ENCODE measurements around the gene BEST2. TPM values are rescaled to one million over a fixed set of nuclear protein-coding genes. Genes with fewer than 3 reads are reported as not detected.

The BEST2 gene
- total RNA-seq, 2 donors from 2014 or later = not detected

DNA sequence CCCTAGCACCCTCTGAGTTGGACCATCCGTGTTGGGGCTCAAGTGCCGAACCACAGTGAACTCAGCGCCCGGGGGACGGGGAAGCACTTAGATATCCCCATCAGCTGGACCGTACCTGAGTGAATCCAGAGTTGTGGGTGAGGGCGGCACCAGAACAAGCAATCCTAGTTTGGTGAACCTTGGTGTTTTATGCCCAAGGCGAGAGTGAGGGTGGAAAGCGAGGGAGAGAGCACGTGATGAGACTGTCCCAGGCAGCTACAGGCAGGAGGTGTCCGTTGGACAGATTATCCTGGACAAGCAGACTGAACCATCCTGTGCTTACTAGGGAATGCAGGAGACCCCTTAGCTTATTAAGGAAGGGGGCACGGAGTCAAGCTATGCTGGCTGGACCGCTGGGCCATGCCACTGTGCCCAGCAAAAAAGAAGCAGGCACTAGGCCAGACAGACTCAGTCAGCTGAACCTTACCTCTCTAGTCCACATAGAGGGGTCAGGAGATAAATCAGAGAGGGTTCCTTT lies 13.7 kb upstream of the BEST2 start:
- Mint-ChIP-seq H3K36me3 (ENCODE audit: insufficient read depth in 2 of 2) (peaks cover 7 to 10% of the 10 kb centered on the region in 2 donors), H3K9me3 (no peaks in the 10 kb centered on the region), H3K27me3 (ENCODE audit: low read depth) (no peaks in the 10 kb centered on the region), H3K4me1 (ENCODE audit: low read depth) (peaks cover 39% of the 10 kb centered on the region), H3K4me3 (peak overlapping the region; percentile 77 to 100), H3K27ac (peak overlapping the region; percentile 94)
- ATAC-seq (replicated peaks in 1 of 2) = no peak
- no peak for DNase-seq

DNA sequence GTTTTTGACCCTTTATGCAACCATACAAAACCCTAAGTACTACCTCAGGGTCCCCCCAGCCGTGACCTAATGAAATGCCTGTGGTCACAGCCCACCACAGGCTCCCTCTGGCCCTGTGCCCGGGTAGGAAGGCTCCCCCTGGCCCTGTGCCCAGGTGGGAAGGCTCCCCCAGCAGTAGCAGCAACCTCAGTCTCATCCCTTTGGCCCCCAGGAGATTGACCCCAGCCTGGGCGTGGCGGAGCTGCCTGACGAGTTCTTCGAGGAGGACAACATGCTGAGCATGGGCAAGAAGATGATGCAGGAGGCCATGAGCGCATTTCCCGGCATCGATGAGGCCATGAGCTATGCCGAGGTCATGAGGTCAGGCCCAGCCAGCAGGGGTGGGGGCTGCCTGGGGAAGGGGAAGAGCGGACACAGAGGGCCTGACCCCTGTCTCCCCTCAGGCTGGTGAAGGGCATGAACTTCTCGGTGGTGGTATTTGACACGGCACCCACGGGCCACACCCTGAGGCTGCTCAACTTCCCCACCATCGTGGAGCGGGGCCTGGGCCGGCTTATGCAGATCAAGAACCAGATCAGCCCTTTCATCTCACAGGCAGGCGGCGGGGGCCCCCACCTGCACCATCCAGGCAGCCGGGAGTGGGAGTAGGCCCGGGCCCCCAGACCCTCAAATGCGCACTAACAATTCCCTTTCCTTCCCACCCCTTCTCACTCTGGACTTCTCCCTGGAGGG lies 6.3 kb upstream of the BEST2 start:
- H3K4me3 Mint-ChIP-seq = no peak overlapping the region
- H3K27me3 Mint-ChIP-seq (ENCODE audit: low read depth) = peaks cover 9% of the 10 kb centered on the region
- peaks cover 11 to 20% of the 10 kb centered on the region in 2 donors for H3K36me3 Mint-ChIP-seq (ENCODE audit: insufficient read depth in 2 of 2)
- DNase-seq (no peak), ATAC-seq (replicated peaks in 1 of 2) (no peak)
- H3K4me1 Mint-ChIP-seq (ENCODE audit: low read depth) = peaks cover 5% of the 10 kb centered on the region
- H3K27ac Mint-ChIP-seq = no peak overlapping the region
- peaks cover 4% of the 10 kb centered on the region in 2 donors for H3K9me3 Mint-ChIP-seq

DNA sequence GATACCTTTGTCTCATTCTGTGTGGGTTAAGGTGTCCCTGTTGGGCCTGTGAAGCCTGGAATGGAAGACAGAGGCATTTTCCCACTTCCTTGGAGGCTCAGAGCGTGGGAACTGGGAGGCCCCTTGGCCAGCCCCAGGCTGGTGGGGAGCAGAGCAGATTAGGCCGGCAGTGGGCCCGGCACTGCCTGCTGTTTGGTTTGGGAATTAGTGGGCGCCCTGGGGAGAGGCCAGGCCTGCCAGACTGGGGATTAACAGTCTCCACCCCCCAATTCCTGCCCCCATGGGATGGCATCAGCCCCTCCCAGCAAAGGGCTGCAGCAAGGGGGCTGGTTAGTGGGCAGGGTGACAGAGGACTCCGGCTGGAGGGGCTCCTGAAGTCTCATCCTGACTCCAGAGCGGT lies 3.1 kb upstream of the BEST2 start:
- H3K27me3 Mint-ChIP-seq (ENCODE audit: low read depth) = peaks cover 29% of the 10 kb centered on the region
- peaks cover 4% of the 10 kb centered on the region in 2 donors for H3K9me3 Mint-ChIP-seq
- H3K36me3 Mint-ChIP-seq (ENCODE audit: insufficient read depth in 2 of 2) = peaks cover 9 to 17% of the 10 kb centered on the region in 2 donors
- peaks cover 5% of the 10 kb centered on the region for H3K4me1 Mint-ChIP-seq (ENCODE audit: low read depth)
- DNase-seq = no peak
- H3K27ac Mint-ChIP-seq = no peak overlapping the region
- no peak for ATAC-seq (replicated peaks in 1 of 2)
- no peak overlapping the region for H3K4me3 Mint-ChIP-seq

DNA sequence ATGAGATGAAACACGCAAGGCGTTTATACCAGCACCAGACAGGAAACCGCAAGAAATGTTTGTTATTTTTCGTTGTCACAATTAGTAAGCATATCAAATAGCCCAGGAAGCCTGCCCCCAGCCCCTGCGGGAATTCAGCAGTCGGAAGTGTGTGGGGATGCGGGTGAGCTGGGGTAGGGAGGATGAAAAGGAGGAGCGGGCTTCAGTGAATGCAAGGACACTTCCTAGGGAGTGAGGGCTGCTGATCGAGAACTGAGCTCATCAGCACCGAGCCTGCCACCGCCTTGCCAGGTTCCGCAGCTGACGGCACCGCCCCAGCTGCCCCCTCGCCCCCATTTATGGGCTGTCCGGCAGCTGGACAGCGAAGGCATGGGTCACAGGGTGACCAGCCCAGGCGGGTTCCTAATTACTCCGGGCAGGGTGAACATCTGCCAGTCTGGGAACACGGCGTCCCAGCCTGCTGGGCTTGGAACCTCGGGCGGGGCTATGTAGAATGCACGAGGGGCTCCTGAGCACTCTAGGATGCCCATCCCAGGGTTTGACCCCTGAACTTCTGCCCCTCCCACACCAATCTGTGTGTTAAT lies 1.6 kb upstream of the BEST2 start:
- H3K4me3 Mint-ChIP-seq = no peak overlapping the region
- H3K36me3 Mint-ChIP-seq (ENCODE audit: insufficient read depth in 2 of 2) = peaks cover 9 to 17% of the 10 kb centered on the region in 2 donors
- DNase-seq (no peak), ATAC-seq (replicated peaks in 1 of 2) (no peak)
- peaks cover 4% of the 10 kb centered on the region in 2 donors for H3K9me3 Mint-ChIP-seq
- peaks cover 5% of the 10 kb centered on the region for H3K4me1 Mint-ChIP-seq (ENCODE audit: low read depth)
- peaks cover 30% of the 10 kb centered on the region for H3K27me3 Mint-ChIP-seq (ENCODE audit: low read depth)
- no peak overlapping the region for H3K27ac Mint-ChIP-seq

DNA sequence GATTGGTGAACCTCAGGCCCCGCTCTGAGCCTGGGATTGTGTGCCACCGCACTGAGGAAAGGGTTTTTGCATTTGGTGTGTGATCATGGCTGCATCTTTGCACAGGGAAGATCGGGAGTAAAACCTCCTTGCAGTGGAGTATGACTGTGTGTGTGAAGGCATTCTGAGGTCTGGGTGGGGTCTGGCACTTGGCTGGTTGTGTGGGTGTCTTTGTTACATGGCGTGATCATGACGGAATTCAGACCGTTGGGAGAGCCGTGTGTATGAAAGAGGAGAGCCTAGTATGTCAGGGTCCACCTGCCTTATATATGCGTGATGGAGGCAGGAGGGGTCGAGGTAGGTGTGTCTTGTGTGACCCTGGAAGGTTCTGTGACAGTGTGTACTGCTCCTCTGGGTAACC lies 740 bp upstream of the BEST2 start:
- H3K27ac Mint-ChIP-seq = no peak overlapping the region

DNA sequence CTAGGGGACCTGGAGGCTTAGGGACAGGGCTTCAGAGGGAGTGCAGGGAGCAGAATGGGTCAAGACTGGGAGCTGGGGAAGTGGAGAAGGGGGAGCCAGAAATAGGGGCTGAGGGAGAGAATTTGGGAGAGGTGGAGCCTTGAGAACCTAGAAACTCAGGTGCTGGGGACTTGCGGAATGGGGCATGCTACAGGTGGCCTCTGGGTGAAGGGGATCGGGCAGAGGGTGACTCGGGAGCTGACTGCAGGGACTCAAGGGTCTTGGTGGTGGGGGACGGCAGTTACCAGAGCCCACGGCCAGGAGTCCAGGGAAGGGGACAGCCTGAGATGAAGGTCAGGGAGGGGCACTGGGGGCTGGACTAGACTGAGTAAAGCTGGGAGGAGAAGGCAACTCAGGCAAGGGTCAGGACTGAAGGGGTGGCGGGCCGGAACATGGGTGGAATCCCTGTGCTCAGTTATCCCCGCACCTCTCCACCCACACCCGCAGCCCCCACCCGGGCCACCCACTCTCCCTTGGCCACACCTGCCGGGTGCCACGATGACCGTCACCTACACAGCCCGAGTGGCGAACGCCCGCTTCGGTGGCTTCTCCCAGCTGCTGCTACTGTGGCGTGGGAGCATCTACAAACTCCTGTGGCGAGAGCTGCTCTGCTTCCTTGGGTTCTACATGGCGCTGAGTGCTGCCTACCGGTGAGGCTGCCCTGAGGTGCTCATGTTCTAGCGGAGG lies 628 bp downstream of the BEST2 start:
- H3K36me3 Mint-ChIP-seq (ENCODE audit: insufficient read depth in 2 of 2) = peaks cover 8 to 10% of the 10 kb centered on the region in 2 donors
- DNase-seq = no peak
- H3K27me3 Mint-ChIP-seq (ENCODE audit: low read depth) = peaks cover 42% of the 10 kb centered on the region
- peaks cover 5% of the 10 kb centered on the region for H3K4me1 Mint-ChIP-seq (ENCODE audit: low read depth)
- H3K27ac Mint-ChIP-seq = no peak overlapping the region
- H3K4me3 Mint-ChIP-seq = no peak overlapping the region
- peaks cover 4% of the 10 kb centered on the region in 2 donors for H3K9me3 Mint-ChIP-seq
- ATAC-seq (replicated peaks in 1 of 2) = no peak

More for the DNA sequence above, 740 bp upstream of the BEST2 start:
- Mint-ChIP-seq H3K27me3 (ENCODE audit: low read depth) (peaks cover 35% of the 10 kb centered on the region), H3K4me3 (no peak overlapping the region), H3K36me3 (ENCODE audit: insufficient read depth in 2 of 2) (peaks cover 9 to 17% of the 10 kb centered on the region in 2 donors), H3K4me1 (ENCODE audit: low read depth) (peaks cover 5% of the 10 kb centered on the region), H3K9me3 (peaks cover 4% of the 10 kb centered on the region in 2 donors)
- no peak for DNase-seq
- no peak for ATAC-seq (replicated peaks in 1 of 2)

DNA sequence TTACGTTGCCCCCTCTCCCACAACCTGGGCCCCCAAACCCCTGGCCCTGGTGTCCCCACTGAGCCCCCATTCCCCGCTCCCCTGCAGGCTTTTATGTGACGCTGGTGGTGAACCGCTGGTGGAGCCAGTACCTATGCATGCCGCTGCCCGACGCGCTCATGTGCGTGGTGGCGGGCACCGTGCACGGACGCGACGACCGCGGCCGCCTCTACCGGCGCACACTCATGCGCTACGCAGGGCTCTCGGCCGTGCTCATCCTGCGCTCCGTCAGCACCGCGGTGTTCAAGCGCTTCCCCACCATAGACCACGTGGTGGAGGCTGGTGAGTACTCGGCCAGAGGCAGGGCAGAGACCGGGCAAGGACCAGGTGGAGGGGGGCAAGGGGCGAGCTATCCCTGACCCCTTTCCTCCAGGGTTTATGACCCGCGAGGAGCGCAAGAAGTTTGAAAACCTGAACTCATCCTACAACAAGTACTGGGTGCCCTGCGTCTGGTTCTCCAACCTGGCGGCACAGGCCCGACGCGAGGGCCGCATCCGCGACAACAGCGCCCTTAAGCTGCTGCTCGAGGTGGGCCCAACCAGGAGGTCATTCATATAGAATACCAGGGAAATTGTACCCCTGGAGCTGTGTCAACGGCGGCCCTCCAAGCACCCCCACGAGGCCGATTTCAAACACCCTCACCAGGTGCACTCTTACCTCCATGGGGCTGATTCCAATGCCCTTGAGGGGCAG lies 3.0 kb downstream of the BEST2 start:
- Mint-ChIP-seq H3K4me3 (no peak overlapping the region), H3K27me3 (ENCODE audit: low read depth) (peaks cover 46% of the 10 kb centered on the region), H3K4me1 (ENCODE audit: low read depth) (peaks cover 3% of the 10 kb centered on the region), H3K9me3 (no peaks in the 10 kb centered on the region), H3K36me3 (ENCODE audit: insufficient read depth in 2 of 2) (no peaks in the 10 kb centered on the region), H3K27ac (no peak overlapping the region)
- DNase-seq = no peak
- ATAC-seq (replicated peaks in 1 of 2) = no peak

DNA sequence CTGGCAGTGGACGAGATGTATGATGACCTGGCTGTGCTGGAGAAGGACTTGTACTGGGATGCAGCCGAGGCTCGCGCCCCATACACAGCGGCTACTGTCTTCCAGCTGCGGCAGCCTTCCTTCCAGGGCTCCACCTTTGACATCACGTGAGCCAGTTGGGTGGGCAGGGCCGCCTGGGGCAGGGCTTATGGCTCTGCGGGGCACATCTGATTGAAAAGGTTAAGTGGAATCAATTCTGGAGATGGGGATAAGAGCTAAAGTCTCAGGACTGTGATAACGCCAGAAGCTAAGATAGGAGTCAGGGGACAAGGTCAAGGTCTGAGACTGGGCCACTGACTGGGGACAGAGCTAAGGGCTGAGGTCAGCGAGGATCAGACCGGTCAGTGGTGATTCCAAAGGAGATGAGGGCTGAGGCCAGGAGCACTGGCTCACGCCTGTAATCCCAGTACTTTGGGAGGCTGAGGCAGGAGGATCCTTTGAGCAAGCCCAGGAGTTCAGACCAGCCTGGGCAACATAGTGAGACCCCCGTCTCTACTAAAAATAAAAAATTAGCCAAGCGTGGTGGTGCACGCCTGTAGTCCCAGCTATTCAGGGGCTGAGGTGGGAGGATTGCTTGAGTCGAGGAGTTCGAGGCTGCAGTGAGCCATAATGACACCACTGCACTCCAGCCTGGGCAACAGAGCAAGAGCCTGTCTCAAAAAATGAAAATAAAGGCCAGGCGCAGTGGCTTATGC lies 4.7 kb downstream of the BEST2 start:
- no peak for DNase-seq
- Mint-ChIP-seq H3K9me3 (no peaks in the 10 kb centered on the region), H3K36me3 (ENCODE audit: insufficient read depth in 2 of 2) (no peaks in the 10 kb centered on the region), H3K27ac (no peak overlapping the region), H3K4me3 (peak overlapping the region in 1 of 2 donors; percentile 42), H3K4me1 (ENCODE audit: low read depth) (peaks cover 6% of the 10 kb centered on the region), H3K27me3 (ENCODE audit: low read depth) (peaks cover 30% of the 10 kb centered on the region)
- no peak for ATAC-seq (replicated peaks in 1 of 2)

DNA sequence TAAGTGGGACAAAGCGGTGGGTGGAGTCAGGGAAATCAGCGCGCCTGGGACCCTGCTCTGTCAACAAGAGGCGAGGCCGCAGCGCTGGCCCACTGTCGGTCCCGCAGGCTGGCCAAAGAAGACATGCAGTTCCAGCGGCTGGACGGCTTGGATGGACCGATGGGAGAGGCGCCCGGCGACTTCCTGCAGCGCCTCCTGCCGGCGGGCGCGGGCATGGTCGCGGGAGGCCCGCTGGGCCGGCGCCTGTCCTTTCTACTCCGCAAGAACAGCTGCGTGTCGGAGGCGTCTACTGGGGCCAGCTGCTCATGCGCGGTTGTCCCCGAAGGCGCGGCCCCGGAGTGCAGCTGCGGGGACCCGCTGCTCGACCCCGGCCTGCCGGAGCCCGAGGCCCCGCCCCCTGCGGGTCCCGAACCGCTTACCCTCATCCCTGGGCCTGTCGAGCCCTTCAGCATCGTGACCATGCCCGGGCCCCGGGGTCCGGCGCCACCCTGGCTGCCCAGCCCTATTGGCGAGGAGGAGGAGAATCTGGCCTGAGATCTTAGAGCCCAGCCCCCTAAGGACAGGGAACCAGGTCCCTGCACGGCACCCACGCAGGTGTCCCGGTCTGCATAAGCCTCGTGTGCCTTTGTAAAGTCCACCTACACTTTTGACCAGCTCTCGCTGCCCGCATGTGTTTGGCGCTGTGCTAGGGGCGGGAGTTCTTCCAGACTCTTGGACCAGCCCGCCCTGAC lies 6.1 kb downstream of the BEST2 start:
- peak; percentile 70 to 84 for DNase-seq
- peak; percentile 78 to 87 for ATAC-seq (replicated peaks in 1 of 2)
- peaks cover 25% of the 10 kb centered on the region for H3K27me3 Mint-ChIP-seq (ENCODE audit: low read depth)
- H3K9me3 Mint-ChIP-seq = no peaks in the 10 kb centered on the region
- H3K27ac Mint-ChIP-seq = no peak overlapping the region
- peak overlapping the region; percentile 67 to 70 for H3K4me3 Mint-ChIP-seq
- H3K4me1 Mint-ChIP-seq (ENCODE audit: low read depth) = peaks cover 6% of the 10 kb centered on the region
- H3K36me3 Mint-ChIP-seq (ENCODE audit: insufficient read depth in 2 of 2) = no peaks in the 10 kb centered on the region

DNA sequence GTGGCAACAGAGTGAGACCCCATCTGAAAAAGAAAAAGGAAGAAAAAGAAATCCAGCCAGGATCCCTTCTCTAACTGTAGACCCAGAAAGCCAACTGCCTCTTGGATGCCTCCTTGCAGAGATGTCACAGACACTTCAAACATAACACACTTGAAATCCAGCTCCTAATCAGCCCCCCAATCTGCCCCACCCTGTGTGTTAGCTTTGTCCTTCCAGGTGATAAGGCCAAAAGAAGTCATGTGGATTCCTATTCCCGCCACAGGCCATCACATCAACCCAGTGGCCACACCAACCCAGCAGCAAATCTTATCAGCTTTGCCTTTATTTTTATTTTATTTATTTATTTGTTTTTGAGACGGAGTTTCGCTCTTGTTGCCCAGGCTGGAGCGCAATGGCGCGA lies 8.1 kb downstream of the BEST2 start:
- H3K27me3 Mint-ChIP-seq (ENCODE audit: low read depth) = peaks cover 18% of the 10 kb centered on the region
- no peak for ATAC-seq (replicated peaks in 1 of 2)

DNA sequence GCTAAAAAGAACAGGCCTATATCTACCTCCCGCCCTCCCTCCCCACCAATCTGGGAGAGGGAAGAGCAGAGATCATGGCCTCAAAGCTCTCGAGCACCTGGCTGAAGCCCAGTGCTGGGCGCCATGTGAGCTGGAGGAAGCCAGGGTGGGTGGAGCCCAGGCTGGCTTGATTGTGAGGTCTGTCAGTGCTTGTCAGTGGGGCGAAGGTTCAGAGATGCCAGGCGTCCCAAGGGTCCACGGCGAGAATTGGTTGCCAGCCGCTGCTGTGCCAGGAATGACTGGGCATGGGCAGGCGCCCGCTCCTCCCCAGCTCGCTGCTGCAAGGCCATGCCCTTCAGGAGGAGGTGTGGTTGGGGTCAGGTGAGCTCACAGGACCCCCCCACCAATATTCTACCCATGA lies 11.5 kb downstream of the BEST2 start:
- H3K9me3 Mint-ChIP-seq = no peaks in the 10 kb centered on the region
- no peak for DNase-seq
- no peak overlapping the region for H3K4me3 Mint-ChIP-seq
- ATAC-seq (replicated peaks in 1 of 2) = no peak
- peaks cover 12% of the 10 kb centered on the region for H3K4me1 Mint-ChIP-seq (ENCODE audit: low read depth)
- no peaks in the 10 kb centered on the region for H3K36me3 Mint-ChIP-seq (ENCODE audit: insufficient read depth in 2 of 2)
- H3K27me3 Mint-ChIP-seq (ENCODE audit: low read depth) = peaks cover 6% of the 10 kb centered on the region
- H3K27ac Mint-ChIP-seq = no peak overlapping the region

More for the DNA sequence above, 8.1 kb downstream of the BEST2 start:
- Mint-ChIP-seq H3K27ac (no peak overlapping the region), H3K4me1 (ENCODE audit: low read depth) (peaks cover 6% of the 10 kb centered on the region), H3K36me3 (ENCODE audit: insufficient read depth in 2 of 2) (no peaks in the 10 kb centered on the region), H3K4me3 (no peak overlapping the region), H3K9me3 (no peaks in the 10 kb centered on the region)
- DNase-seq = no peak

DNA sequence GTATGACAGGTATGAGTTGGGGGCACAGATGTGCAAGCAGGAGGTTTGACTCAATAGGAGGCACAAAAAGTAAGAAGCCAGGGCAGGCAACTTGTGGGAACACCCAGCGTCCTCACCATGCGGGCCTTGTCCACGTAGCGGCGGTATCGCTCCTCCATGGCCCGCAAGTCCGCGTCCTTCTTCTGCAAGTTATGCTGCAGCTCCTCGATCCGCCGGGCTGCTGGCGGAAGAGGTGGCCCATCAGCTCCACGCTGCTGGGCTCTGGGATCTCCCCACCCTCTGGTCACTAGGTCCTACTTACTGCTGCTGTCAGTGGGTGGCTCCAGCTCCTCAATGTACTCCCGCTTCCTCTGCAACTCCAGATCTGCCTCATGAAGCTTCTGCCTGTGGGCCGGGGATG lies 13.1 kb downstream of the BEST2 start:
- H3K36me3 Mint-ChIP-seq (ENCODE audit: insufficient read depth in 2 of 2) = no peaks in the 10 kb centered on the region
- H3K27ac Mint-ChIP-seq = no peak overlapping the region
- no peak for DNase-seq
- no peaks in the 10 kb centered on the region for H3K27me3 Mint-ChIP-seq (ENCODE audit: low read depth)
- peaks cover 16% of the 10 kb centered on the region for H3K4me1 Mint-ChIP-seq (ENCODE audit: low read depth)
- no peaks in the 10 kb centered on the region for H3K9me3 Mint-ChIP-seq
- H3K4me3 Mint-ChIP-seq = no peak overlapping the region
- ATAC-seq (replicated peaks in 1 of 2) = no peak

All from activated T-cell treated with anti-CD3 and anti-CD28 coated beads, Interleukin-2, amount 50 U/mL, for 72 hours (primary cell).